ENCODE results near the gene DDT.

DNA sequence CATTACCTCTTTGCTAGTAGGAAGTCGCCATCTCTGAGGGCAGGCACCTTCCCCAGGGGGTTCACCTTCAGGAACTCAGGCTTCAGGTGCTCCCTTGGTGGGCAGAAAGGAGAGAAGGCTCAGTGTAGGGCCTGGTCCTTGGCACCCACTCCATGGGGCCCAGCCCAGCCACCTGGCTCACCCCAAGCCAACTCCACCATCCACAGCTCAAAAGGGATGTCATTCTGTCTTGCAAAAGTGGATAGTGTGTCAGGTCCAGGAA lies 33.7 kb upstream of the DDT start:
- TF ChIP-seq, protein P1, sequence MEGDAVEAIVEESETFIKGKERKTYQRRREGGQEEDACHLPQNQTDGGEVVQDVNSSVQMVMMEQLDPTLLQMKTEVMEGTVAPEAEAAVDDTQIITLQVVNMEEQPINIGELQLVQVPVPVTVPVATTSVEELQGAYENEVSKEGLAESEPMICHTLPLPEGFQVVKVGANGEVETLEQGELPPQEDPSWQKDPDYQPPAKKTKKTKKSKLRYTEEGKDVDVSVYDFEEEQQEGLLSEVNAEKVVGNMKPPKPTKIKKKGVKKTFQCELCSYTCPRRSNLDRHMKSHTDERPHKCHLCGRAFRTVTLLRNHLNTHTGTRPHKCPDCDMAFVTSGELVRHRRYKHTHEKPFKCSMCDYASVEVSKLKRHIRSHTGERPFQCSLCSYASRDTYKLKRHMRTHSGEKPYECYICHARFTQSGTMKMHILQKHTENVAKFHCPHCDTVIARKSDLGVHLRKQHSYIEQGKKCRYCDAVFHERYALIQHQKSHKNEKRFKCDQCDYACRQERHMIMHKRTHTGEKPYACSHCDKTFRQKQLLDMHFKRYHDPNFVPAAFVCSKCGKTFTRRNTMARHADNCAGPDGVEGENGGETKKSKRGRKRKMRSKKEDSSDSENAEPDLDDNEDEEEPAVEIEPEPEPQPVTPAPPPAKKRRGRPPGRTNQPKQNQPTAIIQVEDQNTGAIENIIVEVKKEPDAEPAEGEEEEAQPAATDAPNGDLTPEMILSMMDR (IDR thresholded peaks at IDR 0.05): no peak
- TF ChIP-seq POLR2A (IDR thresholded peaks at IDR 0.05) (no peak), POLR2AphosphoS5 (IDR thresholded peaks at IDR 0.05) (no peak)

Measured in prostate gland (tissue), 2 donors.